HG03521 (cell line): Measurements from ENCODE around the gene NTRK1.

Experiments
- ATAC-seq: cut with Tn5 transposase; IDR thresholded peaks from one replicate; pipeline ENCODE4 v1.9.1; 2021; ENCODE audit warnings: mild to moderate bottlenecking, moderate library complexity; ENCODE audit not compliant: unreplicated experiment

The NTRK1 gene

GRCh38 chr1:156836892-156837291, 23.8 kb upstream of the NTRK1 start:
- ATAC-seq, result no peak

DNA sequence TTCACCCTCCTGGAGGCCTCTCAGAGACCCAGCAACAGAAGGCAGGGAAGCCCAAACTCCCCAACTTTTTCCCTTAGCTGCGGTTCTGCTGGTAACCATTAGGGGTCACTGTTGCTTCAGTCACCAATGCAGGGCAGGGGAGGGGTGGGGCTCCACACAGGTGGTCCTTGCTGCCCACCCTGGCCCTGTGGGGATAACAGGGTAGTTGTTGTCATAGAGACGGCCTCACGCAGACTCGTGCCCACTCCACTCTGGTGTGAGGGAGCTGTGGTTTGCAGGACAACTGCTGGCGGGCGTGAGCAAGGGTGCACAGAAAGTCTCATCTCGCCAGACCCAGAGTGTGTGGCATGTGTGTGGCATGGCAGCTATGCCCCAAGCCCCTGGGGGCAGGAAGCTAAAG, 21.7 kb upstream of the NTRK1 start:
- ATAC-seq, result no peak

DNA sequence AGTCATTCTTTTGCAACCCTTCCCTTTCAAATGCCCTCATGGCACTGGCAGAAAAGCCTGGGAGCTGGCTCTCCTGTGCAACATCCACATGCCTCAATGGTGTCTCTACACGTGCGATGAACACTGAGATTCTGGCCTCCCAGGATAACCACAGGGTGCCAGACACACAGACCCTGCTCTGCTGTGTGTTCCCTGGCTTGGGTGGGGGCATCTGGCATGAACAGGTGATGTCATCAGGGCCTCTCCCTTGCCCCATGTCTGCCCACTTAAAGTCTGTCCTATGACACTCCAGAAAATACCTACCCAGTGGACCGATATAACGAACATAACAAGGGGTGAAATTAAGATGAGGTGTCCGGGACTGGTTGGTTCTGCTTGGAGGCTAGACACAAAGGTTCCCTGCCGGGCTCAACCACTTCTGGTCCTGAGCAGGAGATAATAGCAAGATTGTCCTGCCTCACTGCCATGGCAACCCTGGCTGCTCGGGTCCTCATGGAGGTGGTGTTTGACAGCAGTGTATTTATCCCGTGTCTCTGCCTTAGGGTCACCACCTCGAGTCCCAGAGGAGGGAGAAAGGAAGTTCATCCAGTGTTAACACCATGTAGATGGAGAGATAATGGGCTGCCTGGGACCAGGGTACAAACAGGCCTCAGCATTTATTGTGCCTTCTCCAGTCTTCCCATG, 21.1 kb upstream of the NTRK1 start:
- ATAC-seq, result no peak

- no peak for ATAC-seq
Measured at GRCh38 chr1:156840186-156840897, 20.3 kb upstream of the NTRK1 start.

DNA sequence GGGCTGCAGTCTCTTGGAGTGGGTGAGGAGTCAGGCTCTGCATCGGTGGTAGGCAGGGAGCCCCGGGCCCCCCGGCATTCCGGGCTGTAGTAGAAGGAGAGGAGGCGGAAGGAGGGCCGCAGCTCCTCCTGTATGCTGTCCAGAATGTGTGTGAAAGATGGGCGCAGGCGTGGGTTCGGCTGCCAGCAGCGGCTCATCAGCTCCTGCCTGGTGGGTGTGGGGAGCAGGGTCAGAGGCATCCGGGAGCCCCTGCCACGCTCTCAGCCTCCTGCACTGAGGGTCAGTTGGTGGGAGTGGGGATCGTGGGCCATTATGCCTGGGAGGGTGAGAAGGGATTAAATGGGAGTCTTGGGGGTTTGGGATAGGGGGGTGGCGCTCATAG, 19.8 kb upstream of the NTRK1 start:
- ATAC-seq, result no peak

DNA sequence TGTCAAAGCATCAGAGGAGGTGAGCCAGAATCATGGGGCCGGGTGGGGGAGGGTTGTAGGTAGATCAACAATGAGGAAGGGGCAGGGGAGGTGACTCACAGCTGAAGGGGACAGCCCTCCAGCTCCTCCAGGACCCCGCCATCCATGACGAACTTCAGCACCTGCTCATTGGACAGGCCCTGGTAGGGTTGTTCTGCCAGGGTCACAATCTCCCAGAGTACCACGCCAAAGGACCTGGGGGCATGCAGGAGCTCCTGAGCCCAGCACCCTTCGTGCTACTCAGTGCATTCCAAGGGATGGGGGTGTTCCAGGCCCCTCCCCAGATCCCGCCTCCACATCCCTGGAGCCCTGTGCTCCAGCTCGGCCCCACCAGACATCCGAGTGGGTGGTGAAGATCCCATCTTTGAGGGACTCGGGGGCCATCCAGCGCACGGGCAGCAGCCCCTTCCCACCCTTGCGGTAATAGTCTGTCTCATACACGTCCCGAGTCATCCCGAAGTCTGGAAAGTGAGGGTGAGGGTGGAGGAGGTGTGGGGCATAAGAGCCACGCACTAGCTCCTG, 19.3 kb upstream of the NTRK1 start:
- ATAC-seq, result no peak

GRCh38 chr1:156842618-156843300, 17.9 kb upstream of the NTRK1 start:
- no peak for ATAC-seq

DNA sequence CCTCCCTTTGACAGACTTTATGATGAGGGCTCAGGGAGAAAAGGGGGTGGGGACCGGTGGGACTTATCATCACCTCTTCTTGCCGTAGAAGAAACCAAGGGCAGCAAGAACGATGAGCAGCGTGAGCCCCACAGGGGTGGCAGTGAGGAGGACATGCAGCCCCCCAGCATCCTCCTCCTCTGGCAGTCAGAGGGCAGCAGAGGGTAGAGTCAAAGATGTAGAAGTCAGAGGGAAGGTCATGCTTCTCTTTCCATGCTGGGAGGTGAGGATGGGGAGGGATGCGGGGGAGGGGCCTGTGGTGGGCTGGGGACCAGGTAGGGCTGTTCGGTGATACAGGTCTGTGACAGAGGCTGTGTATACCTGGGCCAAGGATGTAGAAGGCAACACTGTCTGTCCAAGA, 16.6 kb upstream of the NTRK1 start:
- ATAC-seq, result no peak

GRCh38 chr1:156844638-156845037, 16.0 kb upstream of the NTRK1 start:
- ATAC-seq, result no peak

- no peak for ATAC-seq
Measured at GRCh38 chr1:156845055-156845952, 15.4 kb upstream of the NTRK1 start.

DNA sequence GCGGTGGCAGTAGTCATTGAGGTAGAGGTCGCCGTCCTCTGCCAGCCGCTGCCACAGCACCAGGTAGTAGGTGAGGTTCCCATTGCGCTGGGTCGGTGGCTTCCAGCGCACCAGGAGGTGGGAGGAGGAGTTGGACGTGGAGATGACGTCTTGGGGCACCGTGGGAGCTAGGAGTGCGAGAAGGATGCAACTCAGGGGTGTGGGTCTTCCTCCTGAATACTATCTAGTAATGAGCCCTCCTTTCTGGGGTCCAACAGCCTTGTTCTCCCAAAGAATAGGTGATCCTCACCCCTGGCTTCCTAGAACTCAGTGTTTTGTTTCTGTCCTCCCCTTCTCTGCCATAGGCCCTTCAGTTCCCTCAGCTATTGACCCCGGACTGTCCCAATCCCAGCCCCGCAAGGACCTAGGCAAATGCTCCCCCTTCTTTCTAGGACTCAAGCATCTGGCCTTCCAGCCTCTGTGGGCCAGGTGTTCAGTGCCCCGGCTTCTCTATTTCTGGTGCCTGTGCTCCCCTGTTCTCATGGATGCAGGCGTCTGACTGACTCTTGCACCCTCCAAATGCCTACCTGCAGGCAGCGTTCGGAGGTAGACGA, 14.6 kb upstream of the NTRK1 start:
- ATAC-seq, result no peak

GRCh38 chr1:156846643-156847042, 14.0 kb upstream of the NTRK1 start:
- no peak for ATAC-seq

GRCh38 chr1:156847591-156848460, 12.8 kb upstream of the NTRK1 start:
- ATAC-seq, result no peak

GRCh38 chr1:156848461-156849150, 12.1 kb upstream of the NTRK1 start:
- ATAC-seq, result no peak

GRCh38 chr1:156849151-156849496, 11.5 kb upstream of the NTRK1 start:
- no peak for ATAC-seq

DNA sequence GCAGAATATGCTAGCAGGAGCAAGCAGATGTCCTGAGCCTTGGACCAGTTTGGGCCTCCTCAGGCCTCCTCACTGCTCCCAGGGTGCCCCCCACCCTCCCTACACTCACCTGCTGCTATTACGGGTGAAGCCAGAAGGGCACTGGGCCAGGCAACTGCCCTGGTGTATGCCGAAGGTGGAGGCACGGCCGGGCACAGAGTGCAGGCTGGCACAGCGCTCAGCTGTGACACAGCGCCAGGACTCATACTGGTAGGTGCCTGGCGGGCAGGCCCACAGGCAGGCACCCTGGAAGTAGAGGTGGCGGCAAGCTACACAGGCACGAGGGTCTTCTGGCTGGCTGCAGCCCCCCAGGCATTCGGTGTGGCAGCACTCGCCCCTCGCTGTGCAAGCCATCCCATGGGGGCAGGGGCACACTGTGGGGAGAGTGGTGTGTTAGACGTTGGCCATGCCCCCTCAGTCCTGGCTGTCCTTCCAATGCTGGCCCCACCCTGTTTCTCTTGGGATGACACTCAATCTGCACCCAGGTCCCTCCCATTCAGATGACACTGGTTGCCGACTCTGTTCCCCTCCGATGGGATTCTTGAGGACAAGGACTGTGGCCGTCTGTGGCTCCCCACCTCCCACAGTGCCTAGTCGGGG, 8.8 kb upstream of the NTRK1 start:
- no peak for ATAC-seq

DNA sequence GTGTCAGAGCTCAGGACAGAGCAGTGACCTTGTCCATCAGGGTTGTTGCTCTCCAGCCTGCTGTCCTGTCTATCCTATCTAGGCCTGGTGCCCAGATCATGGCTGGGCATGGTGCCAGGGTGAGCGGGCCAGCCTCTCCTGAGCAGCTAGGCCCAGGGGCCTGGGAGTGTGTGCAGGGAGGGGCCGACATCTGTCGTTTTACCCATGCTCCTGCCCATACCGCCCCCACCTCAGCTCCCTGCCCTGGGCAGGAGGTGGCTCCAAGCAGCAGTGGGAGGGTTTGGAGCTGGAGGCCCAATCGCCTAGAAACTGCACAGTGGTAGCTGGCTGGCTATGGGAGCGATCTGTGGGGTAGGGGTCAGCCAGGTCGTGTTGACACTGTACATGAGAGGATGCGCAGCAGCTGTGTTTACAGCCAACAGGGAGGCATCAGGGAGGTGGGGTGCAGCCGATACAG, 8.2 kb upstream of the NTRK1 start:
- no peak for ATAC-seq

DNA sequence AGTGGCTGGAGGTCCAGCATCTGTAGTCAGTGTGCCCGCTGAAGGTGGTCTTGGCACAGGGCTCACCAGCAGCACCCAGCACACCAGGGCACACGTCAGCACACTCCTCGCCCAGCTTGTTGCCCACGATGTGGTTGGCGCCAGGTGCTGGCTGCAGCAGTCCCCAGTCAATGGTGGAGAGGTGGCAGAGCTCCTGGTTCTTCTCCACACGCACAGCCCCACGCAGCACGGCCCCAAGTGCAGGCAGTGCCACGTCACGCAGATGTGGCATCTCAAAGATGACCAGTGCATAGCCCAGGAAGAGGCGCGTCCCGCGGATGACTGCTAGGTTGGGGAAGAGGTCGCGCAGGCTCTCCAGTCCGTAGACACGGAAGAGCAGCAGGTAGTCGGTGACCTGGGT, 6.9 kb upstream of the NTRK1 start:
- ATAC-seq, result no peak
